ENCODE measurements around the gene IL1RAPL1.

The IL1RAPL1 gene

GRCh38 chrX:29940750-29941149 lies 1353.5 kb downstream of the IL1RAPL1 start:
- DNase-seq: no peak

- DNase-seq: no peak
These were observed 1354.0 kb downstream of the IL1RAPL1 start for GRCh38 chrX:29941287-29941686.

GRCh38 chrX:29947225-29947624 lies 1360.0 kb downstream of the IL1RAPL1 start:
- DNase-seq: no peak

- DNase-seq: no peak
These were observed 1361.4 kb downstream of the IL1RAPL1 start for GRCh38 chrX:29948653-29949052.

- peak in 1 of 2 donors; percentile 2 for DNase-seq
These were observed 1364.8 kb downstream of the IL1RAPL1 start for GRCh38 chrX:29952016-29952415.

- no peak for DNase-seq
These were observed 1374.8 kb downstream of the IL1RAPL1 start for GRCh38 chrX:29962061-29962460.

GRCh38 chrX:29965634-29966033 lies 1378.4 kb downstream of the IL1RAPL1 start:
- DNase-seq: no peak

GRCh38 chrX:29992083-29992482 lies 1404.8 kb downstream of the IL1RAPL1 start:
- no peak for DNase-seq

GRCh38 chrX:30005813-30006212 lies 1418.6 kb downstream of the IL1RAPL1 start:
- DNase-seq: no peak
